Endothelial cell of umbilical vein (primary cell): ENCODE data around the gene SERF1A.
"Not testable (repeated sequence)": the region's sequence is repeated elsewhere in the genome, so short reads cannot be mapped to it uniquely, and the experiment has no call there.

Experiments
- POLR2A ChIP-seq: IDR thresholded peaks from 2 replicates; pipeline ENCODE4 v1.6.1; 2012; ENCODE audit warnings: low read depth, mild to moderate bottlenecking, control low read depth, low read length
- TF ChIP-seq, protein P1 (sequence below), 2 donors: IDR thresholded peaks; 1 replicate in 1 of 2; 2 replicates in 1 of 2; pipeline ENCODE4 v1.5.1; 2011; ENCODE audit warnings: low read length in 2 of 2, mild to moderate bottlenecking in 2 of 2, moderate library complexity in 2 of 2, control low read depth in 1 of 2, inconsistent platforms in 1 of 2, low read depth in 1 of 2; ENCODE audit not compliant: insufficient read depth in 1 of 2; ENCODE audit errors: extremely low read depth in 1 of 2

DNA sequence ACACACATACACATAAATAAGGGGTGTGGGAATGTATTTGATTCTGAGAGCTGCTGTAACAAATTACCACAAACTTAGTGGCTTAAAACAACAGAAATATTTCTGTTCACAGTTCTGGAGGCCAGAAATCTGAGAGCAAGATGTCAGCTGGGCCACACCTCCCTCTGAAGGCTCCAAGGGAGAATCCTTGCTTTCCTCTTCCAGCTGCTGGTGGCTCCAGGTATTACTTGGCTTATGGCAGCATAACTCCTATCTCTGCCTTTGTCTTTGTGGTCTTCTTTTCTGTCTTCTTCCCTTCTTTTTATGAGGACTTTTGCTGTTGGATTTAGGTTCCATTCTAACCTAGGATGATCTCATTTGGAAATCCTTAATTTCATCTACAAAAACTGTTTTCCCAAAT is 16.4 kb downstream of the SERF1A start:
- TF ChIP-seq, protein P1, sequence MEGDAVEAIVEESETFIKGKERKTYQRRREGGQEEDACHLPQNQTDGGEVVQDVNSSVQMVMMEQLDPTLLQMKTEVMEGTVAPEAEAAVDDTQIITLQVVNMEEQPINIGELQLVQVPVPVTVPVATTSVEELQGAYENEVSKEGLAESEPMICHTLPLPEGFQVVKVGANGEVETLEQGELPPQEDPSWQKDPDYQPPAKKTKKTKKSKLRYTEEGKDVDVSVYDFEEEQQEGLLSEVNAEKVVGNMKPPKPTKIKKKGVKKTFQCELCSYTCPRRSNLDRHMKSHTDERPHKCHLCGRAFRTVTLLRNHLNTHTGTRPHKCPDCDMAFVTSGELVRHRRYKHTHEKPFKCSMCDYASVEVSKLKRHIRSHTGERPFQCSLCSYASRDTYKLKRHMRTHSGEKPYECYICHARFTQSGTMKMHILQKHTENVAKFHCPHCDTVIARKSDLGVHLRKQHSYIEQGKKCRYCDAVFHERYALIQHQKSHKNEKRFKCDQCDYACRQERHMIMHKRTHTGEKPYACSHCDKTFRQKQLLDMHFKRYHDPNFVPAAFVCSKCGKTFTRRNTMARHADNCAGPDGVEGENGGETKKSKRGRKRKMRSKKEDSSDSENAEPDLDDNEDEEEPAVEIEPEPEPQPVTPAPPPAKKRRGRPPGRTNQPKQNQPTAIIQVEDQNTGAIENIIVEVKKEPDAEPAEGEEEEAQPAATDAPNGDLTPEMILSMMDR (IDR thresholded peaks at IDR 0.05; ENCODE audit: extremely low read depth in 1 of 2, insufficient read depth in 1 of 2, low read depth in 1 of 2, low read length in 2 of 2), result not testable (repeated sequence)
- not testable (repeated sequence) for TF ChIP-seq POLR2A
